IMR-90 (cell line): ENCODE data around the gene DNAI7. TPM values are rescaled to one million over a fixed set of nuclear protein-coding genes. Genes with fewer than 3 reads are reported as not detected.

Experiments used
- ATAC-seq: fragments of 200-7000 bp; cut with Tn5 transposase; 2 replicates; pipeline ENCODE4 v1.9.1; 2020; ENCODE audit warnings: low read depth, mild to moderate bottlenecking, moderate library complexity
- BruUV-seq: library from RNA; stranded (reverse); fragments of 400-500 nt; replicated peaks from 2 replicates; lab custom pipeline; 2021; lab: Mats Ljungman, UMichigan
- CTCF ChIA-PET: fragments of 300-600 bp; formaldehyde crosslinking; extraction: SDS; loops from one replicate; lab custom pipeline; 2021; ENCODE audit warnings: antibody characterized with exemption; lab: Yijun Ruan, JAX
- POLR2A ChIA-PET: fragments of 300-600 bp; sonication (Branson Sonifier 250); formaldehyde crosslinking; loops from one replicate; lab custom pipeline; 2022; ENCODE audit warnings: antibody characterized with exemption; ENCODE audit not compliant: unreplicated experiment; lab: Charles Lee
- DNase-seq: peaks from one replicate; pipeline ENCODE4 v3.0.0; 2013
- H2AFZ ChIP-seq: replicated peaks from 2 replicates; pipeline ENCODE3; 2013; ENCODE audit warnings: low read length, mild to moderate bottlenecking; ENCODE audit not compliant: poor library complexity
- H2AK5ac ChIP-seq: 2 replicates; pipeline ENCODE4 v1.6.1; 2013; ENCODE audit warnings: low read depth, low read length, inconsistent platforms
- H2AK9ac ChIP-seq: replicated peaks from 2 replicates; pipeline ENCODE3; 2013; ENCODE audit warnings: mild to moderate bottlenecking, low read depth, low read length, moderate library complexity; ENCODE audit not compliant: poor library complexity
- H2BK120ac ChIP-seq: 2 replicates; pipeline ENCODE4 v1.6.1; 2013; ENCODE audit warnings: low read depth, low read length, inconsistent platforms
- H2BK15ac ChIP-seq: 3 replicates; pipeline ENCODE4 v1.6.1; 2013; ENCODE audit warnings: low read depth, low read length, inconsistent platforms
- H2BK20ac ChIP-seq: 2 replicates; pipeline ENCODE4 v1.6.1; 2013; ENCODE audit warnings: low read depth, mild to moderate bottlenecking, inconsistent platforms, low read length, moderate library complexity
- H2BK5ac ChIP-seq: 2 replicates; pipeline ENCODE4 v1.6.1; 2013; ENCODE audit warnings: mild to moderate bottlenecking, low read depth, low read length, inconsistent platforms; ENCODE audit not compliant: poor library complexity, severe bottlenecking
- H3K14ac ChIP-seq: replicated peaks from 2 replicates; pipeline ENCODE4 v1.6.1; 2013; ENCODE audit warnings: low read depth, low read length, inconsistent platforms
- H3K18ac ChIP-seq: 2 replicates; pipeline ENCODE4 v1.6.1; 2013; ENCODE audit warnings: low read depth, low read length, control low read depth
- H3K23ac ChIP-seq: 2 replicates; pipeline ENCODE4 v1.6.1; 2013; ENCODE audit warnings: low read depth, low read length, inconsistent platforms
- H3K27ac ChIP-seq: 2 replicates; pipeline ENCODE4 v1.5.1; 2013; ENCODE audit warnings: mild to moderate bottlenecking, control low read depth, low read length; ENCODE audit not compliant: insufficient read depth
- H3K27me3 ChIP-seq: 2 replicates; pipeline ENCODE4 v1.6.1; 2013; ENCODE audit warnings: low read length; ENCODE audit not compliant: control insufficient read depth, insufficient read depth
- H3K36me3 ChIP-seq: 2 replicates; pipeline ENCODE4 v1.6.1; 2013; ENCODE audit warnings: low read length, mixed read lengths; ENCODE audit not compliant: control insufficient read depth, insufficient read depth
- H3K4ac ChIP-seq: 2 replicates; pipeline ENCODE4 v1.6.1; 2013; ENCODE audit warnings: low read depth, low read length, inconsistent platforms
- H3K4me1 ChIP-seq: 2 replicates; pipeline ENCODE4 v1.6.1; 2013; ENCODE audit warnings: low read length, mixed read lengths; ENCODE audit not compliant: control insufficient read depth, insufficient read depth
- H3K4me2 ChIP-seq: 2 replicates; pipeline ENCODE4 v1.6.1; 2013; ENCODE audit warnings: low read depth, mild to moderate bottlenecking, control low read depth, low read length, moderate library complexity
- H3K4me3 ChIP-seq: 2 replicates; pipeline ENCODE4 v1.5.1; 2013; ENCODE audit warnings: low read depth, mild to moderate bottlenecking, control low read depth, low read length, moderate library complexity; ENCODE audit not compliant: insufficient read depth
- H3K56ac ChIP-seq: 2 replicates; pipeline ENCODE4 v1.6.1; 2013; ENCODE audit warnings: low read length, inconsistent platforms; ENCODE audit not compliant: insufficient read depth; ENCODE audit errors: extremely low read depth
- H3K79me1 ChIP-seq, 2 experiments: 2 replicates each; pipeline ENCODE4 v1.6.1; 2013; ENCODE audit warnings: low read length in 2 of 2, inconsistent platforms in 1 of 2, low read depth in 1 of 2
- H3K9ac ChIP-seq: 2 replicates; pipeline ENCODE4 v1.6.1; 2013; ENCODE audit warnings: low read depth, low read length, control low read depth
- H3K9me1 ChIP-seq: 2 replicates; pipeline ENCODE4 v1.6.1; 2013; ENCODE audit warnings: low read length, inconsistent platforms; ENCODE audit not compliant: insufficient read depth
- H3K9me3 ChIP-seq: 2 replicates; pipeline ENCODE4 v1.6.1; 2013; ENCODE audit warnings: low read length; ENCODE audit not compliant: control insufficient read depth, insufficient read depth
- H4K20me1 ChIP-seq: 2 replicates; pipeline ENCODE4 v1.6.1; 2013; ENCODE audit warnings: low read length, inconsistent platforms; ENCODE audit not compliant: insufficient read depth
- H4K5ac ChIP-seq: 2 replicates; pipeline ENCODE4 v1.6.1; 2013; ENCODE audit warnings: mild to moderate bottlenecking, low read depth, low read length, control low read depth
- H4K8ac ChIP-seq, 2 experiments: 2 replicates each; pipeline ENCODE4 v1.6.1; 2013; ENCODE audit warnings: low read depth in 2 of 2, low read length in 2 of 2, control low read depth in 1 of 2, inconsistent platforms in 1 of 2
- H4K91ac ChIP-seq: 2 replicates; pipeline ENCODE4 v1.6.1; 2013; ENCODE audit warnings: low read depth, low read length, inconsistent platforms; ENCODE audit not compliant: insufficient read depth
- BHLHE40 ChIP-seq: fragments of 150-350 bp; IDR thresholded peaks from 2 replicates; pipeline ENCODE4 v1.6.1; 2016; ENCODE audit warnings: mild to moderate bottlenecking, low read depth, low read length
- MAFK ChIP-seq: IDR thresholded peaks from 2 replicates; pipeline ENCODE4 v1.6.1; 2012; ENCODE audit warnings: low read depth, low read length, improper control_type of control experiment
- NFE2L2 ChIP-seq: fragments of 150-350 bp; IDR thresholded peaks from 2 replicates; pipeline ENCODE4 v1.6.1; 2016; ENCODE audit warnings: low read depth, mild to moderate bottlenecking, low read length
- POLR2A ChIP-seq: IDR thresholded peaks from 2 replicates; pipeline ENCODE4 v1.6.1; 2012; ENCODE audit warnings: mild to moderate bottlenecking, low read depth, low read length
- WGBS, 2 experiments: methylation state at CpG; one replicate each; pipeline versions ENCODE4 v1.1.5 to v1.1.7; 2013; ENCODE audit warnings: missing lambda C conversion rate in 2 of 2; ENCODE audit not compliant: insufficient read length in 1 of 2; ENCODE audit errors: extremely low coverage in 2 of 2; 5-methylcytosine and 5-hydroxymethylcytosine counted together
- dilution Hi-C: fragments of 300-500 bp; cut with HindIII; formaldehyde crosslinking; loops from one replicate; pipeline ENCODE4 v1.14.3; 2018; ENCODE audit warnings: low sequenced_read_pairs; ENCODE audit not compliant: unreplicated experiment
- in situ Hi-C: fragments of 300-500 bp; cut with MboI; formaldehyde crosslinking; loops from 3 replicates; pipeline ENCODE4 v1.14.3; 2019; ENCODE audit warnings: low sequenced_read_pairs, inconsistent platforms, mixed read lengths
- intact Hi-C: fragments of 100-400 bp; cut with micrococcal nuclease; formaldehyde crosslinking; loops from 2 replicates; pipeline ENCODE4 v1.10.0; 2022
- polyA plus RNA-seq, 3 experiments: library from polyadenylated mRNA; depleted of rRNA; stranded (reverse); fragments of >200 nt; gene quantifications; 2 replicates each; pipeline ENCODE4 v1.2.3, GENCODE V29; 2012; ENCODE audit warnings: low replicate concordance in 1 of 3
- total RNA-seq: library from RNA; depleted of rRNA; stranded (reverse); fragments of >200 nt; gene quantifications from 2 replicates; pipeline ENCODE4 v1.2.3, GENCODE V29; 2012

The DNAI7 gene
- total and polyA plus RNA-seq, 2 of the 4 experiments (the other 2 are of a cell fraction), result under 0.01 to 0.07 TPM

GRCh38 chr12:25100194-25101091 lies 94.5 kb downstream of the DNAI7 start:
- H3K56ac ChIP-seq, result no peak overlapping the region
- H2BK20ac ChIP-seq, result peak overlapping the region; percentile 39; the same call in 1 of the 2 replicates
- no CpG with 5 or more reads among the region's 2 CpGs for WGBS, 2 experiments
- no peaks in the 10 kb centered on the region for H3K9me3 ChIP-seq
- H2AK5ac ChIP-seq, result no peak overlapping the region
- no peaks in the 10 kb centered on the region for H3K4me1 ChIP-seq
- DNase-seq (no peak), ATAC-seq (no peak)
- no peaks in the 10 kb centered on the region for H3K79me1 ChIP-seq
- no peaks in the 10 kb centered on the region for H3K9me1 ChIP-seq
- no TSS peak for BruUV-seq
- H3K27ac ChIP-seq, result no peak overlapping the region
- no peak overlapping the region for H2BK5ac ChIP-seq
- no peak overlapping the region for H2BK15ac ChIP-seq
- H3K9ac ChIP-seq, result no peak overlapping the region
- no peaks in the 10 kb centered on the region for H3K36me3 ChIP-seq
- no peak overlapping the region for H2AK9ac ChIP-seq
- in situ Hi-C loops, result no loop called here
- H3K4me2 ChIP-seq, result no peak overlapping the region
- intact Hi-C loops, result no loop called here
- ChIA-PET POLR2A (no interaction called here), CTCF (no interaction called here)
- no peaks in the 10 kb centered on the region for H4K20me1 ChIP-seq
- TF ChIP-seq POLR2A (no peak), MAFK (peak; percentile 72), NFE2L2 (peak; percentile 93), BHLHE40 (no peak)
- H2AFZ ChIP-seq, result no peak overlapping the region
- no peak overlapping the region for H4K91ac ChIP-seq
- peak overlapping the region; percentile 41; the same call in 1 of the 2 replicates for H3K4ac ChIP-seq
- 0 out of 4 replicates have a peak overlapping the region, but pooled peaks of 1 of the 2 experiments have one; percentile 30 for H4K8ac ChIP-seq
- no peak overlapping the region for H3K18ac ChIP-seq
- peaks cover 4% of the 10 kb centered on the region; the same call in 1 of the 2 replicates for H3K27me3 ChIP-seq
- H4K5ac ChIP-seq, result no peak overlapping the region
- dilution Hi-C loops, result no loop called here
- H3K23ac ChIP-seq, result no peak overlapping the region; the same call in 1 of the 2 replicates
- peak overlapping the region; percentile 37; the same call in 1 of the 2 replicates for H3K14ac ChIP-seq
- H3K4me3 ChIP-seq, result no peak overlapping the region
- 0 out of 2 replicates have a peak overlapping the region, but pooled peaks have one; percentile 34 for H2BK120ac ChIP-seq
